ENCODE data around the gene STX7.

- no peak for TF ChIP-seq CTCF (IDR thresholded peaks at IDR 0.05)
- no peak for TF ChIP-seq POLR2A (IDR thresholded peaks at IDR 0.05)
These were observed 100.0 kb downstream of the STX7 start for GRCh38 chr6:132412656-132413498.
